Measurements from ENCODE around the gene WDFY2.

- no peak for TF ChIP-seq EZH2 (IDR thresholded peaks at IDR 0.05; ENCODE audit: borderline replicate concordance, low read length)
- TF ChIP-seq, protein P1, sequence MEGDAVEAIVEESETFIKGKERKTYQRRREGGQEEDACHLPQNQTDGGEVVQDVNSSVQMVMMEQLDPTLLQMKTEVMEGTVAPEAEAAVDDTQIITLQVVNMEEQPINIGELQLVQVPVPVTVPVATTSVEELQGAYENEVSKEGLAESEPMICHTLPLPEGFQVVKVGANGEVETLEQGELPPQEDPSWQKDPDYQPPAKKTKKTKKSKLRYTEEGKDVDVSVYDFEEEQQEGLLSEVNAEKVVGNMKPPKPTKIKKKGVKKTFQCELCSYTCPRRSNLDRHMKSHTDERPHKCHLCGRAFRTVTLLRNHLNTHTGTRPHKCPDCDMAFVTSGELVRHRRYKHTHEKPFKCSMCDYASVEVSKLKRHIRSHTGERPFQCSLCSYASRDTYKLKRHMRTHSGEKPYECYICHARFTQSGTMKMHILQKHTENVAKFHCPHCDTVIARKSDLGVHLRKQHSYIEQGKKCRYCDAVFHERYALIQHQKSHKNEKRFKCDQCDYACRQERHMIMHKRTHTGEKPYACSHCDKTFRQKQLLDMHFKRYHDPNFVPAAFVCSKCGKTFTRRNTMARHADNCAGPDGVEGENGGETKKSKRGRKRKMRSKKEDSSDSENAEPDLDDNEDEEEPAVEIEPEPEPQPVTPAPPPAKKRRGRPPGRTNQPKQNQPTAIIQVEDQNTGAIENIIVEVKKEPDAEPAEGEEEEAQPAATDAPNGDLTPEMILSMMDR (conservative IDR thresholded peaks at IDR 0.05 in 1 of 2, IDR thresholded peaks at IDR 0.05 in 1 of 2; ENCODE audit: extremely low read depth in 1 of 2, insufficient read depth in 1 of 2, low read depth in 1 of 2, low read length in 2 of 2) = no peak
Measured at GRCh38 chr13:51585696-51586095, 1.4 kb downstream of the WDFY2 start.

Data from mammary epithelial cell (primary cell).